ENCODE measurements around the gene PRELP.

Gene PRELP

DNA sequence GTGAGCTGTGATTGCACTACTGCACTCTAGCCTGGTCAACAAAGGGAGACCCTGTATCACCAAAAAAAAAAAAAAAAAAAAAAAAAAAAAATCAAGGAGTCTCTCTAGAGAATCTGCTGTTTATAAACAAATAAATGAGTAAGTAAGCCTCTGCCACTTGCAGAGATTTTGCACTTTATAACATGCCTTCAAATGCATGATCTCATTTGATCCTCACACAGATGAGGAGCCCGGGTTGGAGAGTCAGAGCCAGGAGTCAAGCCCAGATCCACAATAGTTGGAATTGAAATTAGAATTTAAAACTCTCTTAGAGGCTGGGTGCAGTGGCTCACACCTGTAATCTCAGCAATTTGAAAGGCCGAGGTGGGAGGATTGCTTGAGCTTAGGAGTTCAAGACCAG is 4.0 kb downstream of the PRELP start:
- DNase-seq: no peak

DNA sequence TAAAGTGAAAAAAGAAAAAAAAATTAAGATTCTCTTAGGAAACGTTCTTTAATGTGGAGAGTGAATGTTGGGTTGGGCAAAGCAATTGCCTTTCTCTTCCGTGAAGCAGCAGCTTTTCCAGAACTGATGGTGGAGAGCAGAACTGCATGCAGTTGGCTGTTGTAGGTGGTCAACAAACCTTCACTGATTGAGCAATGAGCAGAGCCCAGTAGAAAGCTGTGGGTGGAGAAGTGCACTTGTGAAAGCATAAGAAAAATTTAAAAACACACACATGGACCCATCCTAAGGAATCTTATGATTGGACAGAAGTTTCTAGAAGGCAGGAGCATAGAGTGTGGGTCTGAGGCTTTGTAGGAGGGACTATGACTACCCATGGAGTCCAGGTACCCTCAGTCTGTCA is 4.5 kb downstream of the PRELP start:
- no peak for DNase-seq

DNA sequence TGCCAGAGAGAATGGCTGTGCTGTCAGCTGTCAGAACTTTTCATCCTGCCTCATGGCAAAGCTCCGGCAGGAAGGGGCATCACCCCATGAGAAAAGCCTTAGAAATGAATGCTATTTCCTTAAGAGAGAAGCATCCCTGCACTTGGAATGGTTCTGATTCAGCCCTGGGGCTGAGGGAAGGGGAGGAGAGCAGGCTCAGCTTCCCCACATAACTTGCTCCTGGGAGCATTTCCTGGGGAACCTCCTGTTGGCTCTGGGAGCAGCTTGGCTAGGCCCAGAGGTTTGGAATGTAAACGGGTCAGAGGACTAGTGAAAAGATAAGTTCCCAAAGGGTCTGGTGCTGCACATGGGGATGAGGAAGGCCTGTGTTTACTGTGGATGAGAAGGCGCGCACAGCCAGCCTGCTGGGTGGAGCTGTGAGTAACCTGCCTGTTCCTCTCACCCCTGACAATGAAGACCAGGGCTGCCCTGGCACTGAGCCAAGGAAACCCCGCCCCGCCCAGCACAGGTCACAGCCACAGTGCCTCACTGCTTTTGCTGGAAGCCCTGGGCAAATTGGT is 5.0 kb downstream of the PRELP start:
- no peak for DNase-seq

DNA sequence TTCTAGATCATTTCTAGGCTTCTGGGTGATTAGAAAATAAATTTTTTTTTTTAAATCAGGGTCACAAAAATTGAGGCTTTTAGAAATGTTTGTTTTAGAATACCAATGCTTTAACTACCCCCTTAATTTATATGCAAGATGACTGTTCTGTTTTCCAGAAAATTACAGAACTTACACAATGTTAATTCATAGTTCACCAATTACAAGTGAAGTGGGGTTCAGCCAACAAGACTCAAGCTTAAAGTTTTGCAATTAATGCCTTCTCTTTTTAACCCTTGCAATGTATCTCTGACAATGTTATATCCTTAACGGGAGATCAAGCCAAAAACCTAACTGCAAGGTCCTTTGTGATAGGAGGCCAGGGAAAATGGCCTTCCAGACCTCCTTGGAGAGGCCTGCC is 5.6 kb downstream of the PRELP start:
- no peak for DNase-seq

DNA sequence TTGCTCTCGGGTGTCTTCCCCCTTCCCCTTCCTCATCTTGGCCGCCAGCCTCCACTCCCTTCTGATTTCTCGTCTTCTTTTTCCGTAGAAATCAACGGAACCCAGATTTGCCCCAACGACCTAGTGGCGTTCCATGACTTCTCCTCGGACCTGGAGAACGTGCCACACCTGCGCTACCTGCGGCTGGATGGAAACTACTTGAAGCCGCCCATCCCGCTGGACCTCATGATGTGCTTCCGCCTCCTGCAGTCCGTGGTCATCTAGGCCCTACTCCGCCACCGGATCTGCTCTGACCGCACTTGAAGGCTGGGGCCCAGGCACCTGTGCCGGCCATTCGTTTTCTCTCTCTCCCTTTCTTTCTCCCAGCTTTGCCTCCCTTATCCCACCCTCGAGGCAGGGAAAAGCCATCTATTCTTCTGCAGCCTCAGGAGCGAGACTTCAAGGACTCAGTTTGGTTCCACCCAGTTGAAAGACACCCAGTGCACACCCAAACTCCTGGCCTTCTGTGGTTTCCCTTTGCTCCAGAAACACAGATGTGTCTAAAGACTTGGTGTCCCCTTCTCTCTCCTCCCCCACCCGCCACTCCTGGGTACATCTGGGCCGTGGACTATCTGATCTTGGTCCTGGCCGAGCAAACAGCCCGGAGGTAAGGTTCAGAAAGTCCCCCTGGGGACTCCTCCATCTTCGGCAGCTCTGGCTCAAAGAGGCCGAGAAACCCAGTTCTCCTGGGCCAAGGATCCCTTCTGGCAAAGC is 11.2 kb downstream of the PRELP start:
- no peak for DNase-seq

DNA sequence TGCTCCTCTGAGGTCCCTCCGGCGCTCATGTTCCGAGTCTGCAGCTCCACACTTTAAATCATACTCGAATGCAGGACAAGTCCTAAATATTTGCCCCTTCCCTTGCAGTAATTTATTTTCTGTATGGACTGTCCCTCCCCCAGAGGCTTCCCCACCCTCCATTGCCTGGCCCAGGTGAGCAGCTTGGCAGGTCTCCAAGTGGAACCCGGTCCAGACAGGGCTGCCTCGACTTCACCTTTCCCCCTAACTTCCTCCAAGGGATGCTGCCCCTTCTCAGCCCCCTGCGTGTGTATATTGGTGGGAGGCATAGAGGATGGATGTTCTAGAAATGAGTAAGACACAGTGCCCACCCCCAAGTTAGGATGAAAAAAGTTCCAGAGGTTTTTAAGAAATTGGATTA is 12.9 kb downstream of the PRELP start:
- no peak for DNase-seq

DNA sequence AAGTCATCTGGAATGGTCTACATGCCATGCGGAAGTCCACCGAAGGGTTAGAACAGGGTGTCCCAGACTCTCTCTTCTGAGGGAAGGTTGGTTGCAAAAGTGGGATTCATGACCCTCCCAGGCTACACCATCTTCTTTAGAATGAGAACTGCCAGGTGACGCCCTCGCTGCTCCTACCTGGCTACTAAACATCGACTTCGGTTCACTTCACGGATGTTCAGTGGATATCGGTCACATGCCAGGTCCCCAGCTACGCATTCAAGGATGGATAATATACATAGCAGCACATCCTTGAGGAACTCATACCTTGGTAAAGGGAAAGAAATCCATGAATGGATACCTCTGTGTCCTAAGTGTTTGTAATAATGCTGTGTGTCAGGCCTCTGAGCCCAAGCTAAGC is 15.0 kb downstream of the PRELP start:
- DNase-seq: no peak

DNA sequence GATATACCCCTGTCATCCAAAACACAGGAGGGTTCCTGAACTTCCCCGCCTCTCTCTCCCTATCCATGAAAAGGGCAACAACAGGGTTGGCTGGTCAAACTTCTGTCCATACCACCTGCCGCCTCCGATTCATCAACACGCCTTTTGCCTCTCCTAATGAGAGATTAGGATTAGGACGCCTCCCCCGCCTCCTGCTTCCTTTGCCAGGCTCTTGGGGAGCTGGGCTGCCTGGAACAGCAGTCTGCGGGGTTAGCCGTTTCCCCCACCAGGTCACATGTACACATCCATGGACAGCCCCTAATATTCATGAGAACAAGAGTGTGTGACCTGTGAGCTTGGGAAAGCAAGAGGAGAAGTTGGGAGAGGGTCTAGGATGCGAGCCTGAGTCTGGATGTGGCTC is 16.1 kb downstream of the PRELP start:
- DNase-seq: no peak

DNA sequence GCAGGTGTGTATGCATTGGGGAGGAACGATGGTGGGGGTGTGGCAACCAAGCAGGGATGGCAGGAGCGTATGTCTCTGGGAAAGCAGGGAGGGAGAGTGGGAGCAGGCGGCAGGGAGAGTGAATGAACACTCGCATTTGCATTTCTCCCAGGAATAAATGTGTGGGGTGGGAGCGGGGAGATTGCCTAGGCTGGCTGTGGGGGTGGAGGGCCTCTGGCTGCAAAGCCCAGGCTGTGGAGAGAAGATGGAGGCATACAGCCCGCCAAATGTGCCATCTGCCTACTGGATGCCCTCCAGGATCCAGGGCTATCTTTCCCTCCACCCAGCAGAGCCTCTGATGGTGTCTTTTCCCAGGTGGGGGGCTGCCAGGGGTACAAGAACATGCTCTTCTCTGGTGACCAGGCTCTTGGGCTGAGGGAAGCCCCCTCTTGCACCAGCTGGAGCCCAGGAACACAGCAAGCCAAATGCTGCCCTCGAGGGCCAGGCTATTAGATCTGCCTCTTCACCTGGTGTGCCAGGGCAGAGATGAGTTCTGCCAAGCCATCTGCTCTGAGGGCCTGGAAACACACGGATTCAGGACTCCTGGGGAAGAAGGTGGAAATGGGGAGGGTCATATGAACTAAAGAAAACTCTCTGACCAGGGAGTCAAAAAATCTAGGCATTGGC is 16.6 kb downstream of the PRELP start:
- DNase-seq: no peak

DNA sequence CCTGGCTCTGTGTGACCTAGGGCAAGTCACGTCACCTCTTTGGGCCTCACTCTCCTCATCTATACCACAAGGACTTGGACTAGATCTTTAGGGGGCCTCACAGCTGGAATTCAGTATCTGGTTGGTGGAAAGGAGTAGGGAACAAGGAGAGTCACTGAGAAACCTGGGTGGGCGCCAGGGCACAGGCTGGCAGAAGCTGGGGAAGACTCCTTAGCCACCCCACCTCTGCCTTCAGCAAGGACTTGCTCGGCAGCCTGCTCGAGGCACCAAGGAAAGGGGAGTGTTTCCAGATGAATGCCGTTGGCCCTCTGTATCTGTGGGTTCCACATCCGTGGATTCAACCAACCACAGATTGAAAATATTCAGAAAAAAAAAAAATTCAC is 17.1 kb downstream of the PRELP start:
- no peak for DNase-seq

DNA sequence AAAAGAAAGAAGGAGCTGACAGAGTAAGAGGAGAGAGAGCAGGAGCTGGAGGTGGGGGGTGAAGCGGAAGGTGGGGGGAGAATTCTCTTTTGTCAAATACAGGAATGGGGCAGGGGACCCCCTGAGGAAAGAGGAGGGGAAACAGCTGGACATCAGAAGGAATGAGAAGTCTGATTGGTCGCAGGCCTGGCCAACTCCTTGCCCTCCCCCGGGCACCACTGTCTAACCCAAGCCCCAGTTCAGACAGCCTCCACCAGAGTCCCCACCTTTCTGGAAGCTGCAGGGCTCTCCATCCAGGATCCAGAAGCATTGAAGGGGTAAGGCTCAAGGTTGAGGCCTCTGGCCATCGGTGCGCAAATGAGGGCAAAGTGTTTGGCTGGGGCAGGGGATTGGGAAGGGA is 18.3 kb downstream of the PRELP start, which contains the start of gene OPTC:
Gene OPTC (plus strand): TSS at position 253 of the 400 bp plus-strand sequence. CDS start 1,853 bp downstream, outside the sequence.
- DNase-seq: no peak

DNA sequence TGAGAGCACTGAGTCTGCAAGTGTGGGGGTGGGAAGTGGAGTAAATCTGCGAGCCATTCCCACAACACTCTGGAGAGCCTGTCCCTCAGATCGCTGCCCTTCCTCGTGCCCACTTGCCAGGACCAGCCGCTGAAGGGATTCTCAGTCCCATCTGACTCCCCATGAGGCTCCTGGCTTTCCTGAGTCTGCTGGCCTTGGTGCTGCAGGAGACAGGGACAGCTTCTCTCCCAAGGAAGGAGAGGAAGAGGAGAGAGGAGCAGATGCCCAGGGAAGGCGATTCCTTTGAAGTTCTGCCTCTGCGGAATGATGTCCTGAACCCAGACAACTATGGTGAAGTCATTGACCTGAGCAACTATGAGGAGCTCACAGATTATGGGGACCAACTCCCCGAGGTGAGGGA is 20.2 kb downstream of the PRELP start:
- DNase-seq: no peak

DNA sequence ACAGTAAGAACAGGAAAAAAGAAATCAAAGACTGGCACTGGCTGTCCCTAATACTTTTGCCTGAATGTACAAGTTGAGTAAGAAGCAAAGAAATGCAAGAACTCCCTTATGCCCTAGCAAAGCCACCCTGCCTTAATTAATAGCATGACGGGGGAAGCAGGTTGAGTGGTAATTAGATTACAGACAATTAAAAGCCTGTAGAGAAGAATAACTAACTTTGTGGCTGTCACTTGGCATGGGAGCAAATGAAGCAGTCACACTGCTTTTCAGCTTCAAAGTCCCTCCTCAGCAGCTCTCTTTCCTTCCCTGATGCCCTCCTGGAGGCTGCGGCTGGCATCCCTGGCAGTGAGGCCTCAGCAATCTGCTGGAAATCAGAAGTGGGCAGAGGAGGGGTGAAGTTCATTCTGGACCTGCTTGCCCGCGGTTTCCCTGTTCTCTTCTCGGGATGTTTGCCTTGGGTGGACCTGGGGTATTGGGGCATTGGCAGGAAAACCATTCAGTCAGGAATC is 21.7 kb downstream of the PRELP start:
- DNase-seq: no peak

DNA sequence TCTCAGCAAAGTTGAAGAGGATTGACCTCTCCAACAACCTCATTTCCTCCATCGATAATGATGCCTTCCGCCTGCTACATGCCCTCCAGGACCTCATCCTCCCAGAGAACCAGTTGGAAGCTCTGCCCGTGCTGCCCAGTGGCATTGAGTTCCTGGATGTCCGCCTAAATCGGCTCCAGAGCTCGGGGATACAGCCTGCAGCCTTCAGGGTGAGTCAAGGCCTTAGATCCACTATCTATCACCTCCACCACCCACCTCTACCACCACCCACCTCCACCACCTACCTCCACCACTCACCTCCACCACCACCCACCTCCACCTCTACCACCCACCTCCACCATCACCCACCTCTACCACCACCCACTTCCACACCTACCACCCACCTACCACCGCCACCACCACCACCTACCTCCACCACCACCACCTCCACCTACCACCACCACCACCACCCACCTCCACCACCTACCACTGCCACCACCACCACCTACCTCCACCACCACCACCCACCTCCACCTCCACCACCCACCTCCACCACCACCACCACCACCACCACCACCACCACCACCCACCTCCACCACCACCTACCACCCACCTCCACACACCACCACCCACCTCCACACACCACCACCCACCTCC is 24.2 kb downstream of the PRELP start:
- DNase-seq: no peak

DNA sequence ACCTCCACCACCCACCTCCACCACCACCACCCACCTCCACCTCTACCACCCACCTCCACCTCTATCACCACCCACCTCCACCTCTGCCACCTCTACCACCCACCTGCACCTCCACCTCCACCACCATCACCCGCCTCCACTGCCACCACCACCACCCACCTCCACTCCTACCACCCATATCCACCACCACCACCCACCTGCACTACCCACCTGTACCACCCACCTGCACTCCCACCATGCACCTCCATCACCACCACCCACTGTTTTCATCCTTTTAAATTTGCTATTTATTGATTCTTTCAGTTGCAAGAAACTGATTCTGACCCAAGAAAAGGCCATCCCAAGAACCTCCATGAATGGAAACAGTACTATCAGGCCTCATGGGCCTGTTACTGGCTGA is 24.7 kb downstream of the PRELP start:
- no peak for DNase-seq

DNA sequence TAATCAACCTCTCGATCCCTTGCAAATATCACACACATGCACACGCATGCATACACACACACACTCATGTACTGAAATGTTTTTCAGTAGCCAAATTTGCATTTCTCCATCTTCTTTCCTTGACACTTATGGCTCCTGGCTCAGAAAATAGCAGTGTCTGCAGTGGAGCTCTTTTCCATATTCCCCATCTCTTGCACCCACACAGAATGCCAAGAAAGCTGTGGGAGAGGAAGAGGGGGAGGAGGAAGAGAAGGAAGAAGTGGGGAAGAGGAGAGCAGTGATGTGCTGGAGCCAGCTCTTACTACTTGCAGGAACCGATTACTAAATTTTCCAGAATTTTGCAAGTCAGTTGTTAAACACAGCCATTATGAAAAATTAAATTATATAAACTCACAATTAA is 28.2 kb downstream of the PRELP start:
- DNase-seq: no peak

DNA sequence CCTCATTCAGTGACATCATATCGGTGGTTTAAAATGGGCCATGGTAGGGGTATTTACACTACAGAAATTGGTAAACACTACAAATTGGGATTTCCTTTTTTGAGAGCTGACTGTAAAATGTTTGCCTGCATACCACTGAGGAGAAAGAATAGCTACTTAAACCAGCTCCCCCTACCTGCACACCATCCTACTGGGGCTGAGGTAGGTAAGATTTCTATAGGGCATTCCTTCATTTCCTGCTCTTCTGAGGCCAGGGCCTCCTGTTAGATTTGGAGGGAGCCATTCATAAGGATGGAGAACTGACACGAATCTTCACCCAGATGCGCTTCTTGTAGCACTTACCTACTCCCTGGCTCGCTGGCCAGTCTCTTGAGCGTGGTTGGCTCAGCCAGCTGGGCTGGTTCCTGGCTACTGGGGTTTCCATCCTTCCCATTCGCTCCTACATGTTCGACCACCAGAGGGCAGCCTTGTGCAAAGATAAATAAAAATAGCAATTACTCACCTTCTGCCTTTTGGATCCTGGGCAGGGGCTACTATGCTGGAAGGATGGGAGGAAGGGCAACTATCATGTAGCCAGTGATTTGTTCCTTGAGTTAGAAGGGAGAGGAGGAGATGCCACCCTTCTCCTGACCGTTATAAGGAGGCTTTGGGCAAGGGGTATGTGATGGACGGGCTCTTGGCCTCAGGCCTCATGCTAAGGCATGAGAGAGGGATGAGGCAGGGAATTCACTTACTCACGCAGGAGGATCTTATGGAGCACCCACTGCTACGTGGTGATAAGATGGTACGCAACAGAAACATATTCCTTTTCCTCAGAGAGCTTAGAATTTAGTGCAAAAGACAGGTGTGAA is 29.0 kb downstream of the PRELP start:
- DNase-seq: peak; percentile 78

DNA sequence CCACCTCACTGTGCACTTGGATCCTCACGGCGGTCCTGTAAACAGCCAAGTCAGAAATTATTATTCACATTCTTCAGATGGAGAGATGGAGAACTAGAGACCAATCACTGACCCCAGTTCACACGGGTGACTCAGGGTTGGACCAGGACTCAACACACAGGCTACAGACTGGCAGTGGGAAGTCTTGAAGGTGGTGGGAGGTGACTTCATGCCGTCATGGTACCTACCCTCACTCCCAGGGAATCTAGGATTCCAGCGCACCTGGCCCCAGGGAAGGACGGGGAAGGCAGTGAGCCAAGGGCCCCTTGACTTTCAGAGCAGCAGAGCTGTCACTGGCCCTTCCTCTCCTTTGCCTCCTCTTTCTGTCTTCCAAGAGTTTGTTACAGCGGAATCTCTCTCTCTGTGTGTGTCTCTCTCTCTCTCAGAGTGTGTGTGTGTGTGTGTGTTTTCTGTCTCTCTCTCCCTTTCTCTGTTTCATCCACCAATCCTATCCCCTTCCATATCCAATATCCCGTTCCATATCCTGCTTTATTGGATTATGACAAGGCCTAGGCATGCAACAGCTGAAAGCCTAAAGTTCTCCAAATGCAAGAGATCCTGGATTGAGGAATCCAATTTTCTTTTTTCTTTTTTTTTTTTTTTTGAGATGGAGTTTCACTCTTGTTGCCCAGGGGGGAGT is 30.1 kb downstream of the PRELP start:
- no peak for DNase-seq

DNA sequence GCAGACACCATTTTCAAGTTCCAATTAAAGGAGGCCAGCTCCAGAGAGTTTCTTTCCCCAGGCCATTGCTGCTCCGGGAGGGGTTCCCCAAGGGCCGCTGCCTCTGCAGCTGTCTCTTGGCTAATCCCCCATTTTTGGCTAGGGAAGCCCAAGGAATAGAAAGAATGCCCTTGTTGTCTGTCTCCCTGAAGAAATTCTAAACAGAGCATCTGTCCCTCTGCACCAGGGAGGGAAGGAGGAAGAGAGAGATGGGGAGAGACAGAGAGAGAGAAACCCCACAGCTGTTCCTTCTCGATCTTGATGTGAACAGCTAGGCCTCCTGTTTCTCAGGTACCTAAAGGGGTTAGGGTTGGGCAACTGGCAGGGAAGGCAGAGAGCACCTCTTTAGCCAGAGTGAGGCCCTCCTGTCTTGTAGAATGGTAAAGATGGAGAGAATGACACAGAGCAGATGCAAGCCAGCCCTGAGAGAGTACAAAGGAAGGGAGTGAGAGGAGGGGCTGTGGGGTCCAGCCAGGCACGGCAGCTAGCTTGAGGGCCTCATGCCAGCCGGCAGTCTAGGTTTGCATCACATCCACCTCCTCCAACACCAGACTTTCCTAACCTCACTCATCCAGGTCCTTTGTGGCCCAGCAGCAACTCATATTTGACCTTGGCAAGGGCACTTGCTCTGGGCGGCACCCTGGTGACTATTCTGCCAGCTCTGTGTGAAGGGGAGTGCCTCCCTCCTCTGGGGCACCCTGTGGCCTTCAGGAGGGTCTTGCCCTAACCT is 31.4 kb downstream of the PRELP start:
- DNase-seq: no peak

DNA sequence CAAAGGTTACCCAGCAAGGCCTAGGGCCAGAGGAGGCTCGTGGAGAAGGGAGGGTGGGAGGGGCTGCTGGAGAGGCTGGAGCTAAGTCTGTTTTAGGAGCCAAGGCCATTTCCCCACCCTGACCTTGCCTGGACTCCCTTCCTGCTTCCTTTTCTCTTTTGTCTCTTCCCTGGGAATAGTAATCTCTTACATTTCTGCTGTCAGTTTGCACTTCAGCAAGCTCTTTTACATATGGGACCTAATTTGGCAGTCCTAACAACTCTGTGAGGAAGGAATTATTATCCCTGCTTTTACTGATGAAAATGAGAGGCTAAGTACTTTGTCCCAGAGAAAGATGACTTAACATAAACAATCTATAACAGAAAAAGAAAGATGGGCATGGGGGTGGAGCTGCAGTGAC is 32.2 kb downstream of the PRELP start:
- no peak for DNase-seq

DNA sequence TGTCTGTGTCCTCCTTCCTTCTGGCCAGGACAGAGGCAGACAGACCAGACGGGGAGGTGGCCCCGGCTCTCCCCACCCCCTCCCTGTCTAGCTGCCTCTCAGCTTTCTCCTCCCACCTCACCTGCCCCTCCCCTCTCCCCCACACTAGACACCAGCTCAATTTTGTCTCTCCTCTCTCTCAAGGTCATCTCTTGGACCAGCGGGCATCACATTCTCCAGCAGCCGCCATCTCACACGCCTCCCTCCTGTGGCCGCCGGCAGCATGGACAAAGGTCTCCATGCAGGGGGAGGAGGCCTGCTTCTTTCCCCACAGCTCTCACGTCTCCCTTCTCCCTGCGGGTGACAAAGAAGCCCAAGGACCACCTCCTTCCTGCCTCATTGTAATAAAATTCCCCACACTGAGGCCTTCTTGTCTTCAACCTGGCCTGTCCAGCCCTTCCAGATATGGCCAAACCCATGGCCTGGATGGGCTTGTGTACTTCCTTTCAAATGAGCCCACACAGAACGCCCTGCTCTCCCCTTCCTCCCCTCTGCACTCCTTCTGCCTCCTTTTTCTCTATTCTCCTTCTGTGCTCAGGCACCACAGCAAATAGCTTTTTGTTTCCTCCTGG is 33.0 kb downstream of the PRELP start:
- DNase-seq: no peak
